NCI-H526 (cell line): ENCODE results near the gene SLN.
"Not testable (repeated sequence)": the region's sequence is repeated elsewhere in the genome, so short reads cannot be mapped to it uniquely, and the experiment has no call there.

Experiments used
- DNase-seq, 2 experiments: peaks; one replicate each; lab custom pipeline; 2025; lab: John Stamatoyannopoulos, UW

SLN gene

DNA sequence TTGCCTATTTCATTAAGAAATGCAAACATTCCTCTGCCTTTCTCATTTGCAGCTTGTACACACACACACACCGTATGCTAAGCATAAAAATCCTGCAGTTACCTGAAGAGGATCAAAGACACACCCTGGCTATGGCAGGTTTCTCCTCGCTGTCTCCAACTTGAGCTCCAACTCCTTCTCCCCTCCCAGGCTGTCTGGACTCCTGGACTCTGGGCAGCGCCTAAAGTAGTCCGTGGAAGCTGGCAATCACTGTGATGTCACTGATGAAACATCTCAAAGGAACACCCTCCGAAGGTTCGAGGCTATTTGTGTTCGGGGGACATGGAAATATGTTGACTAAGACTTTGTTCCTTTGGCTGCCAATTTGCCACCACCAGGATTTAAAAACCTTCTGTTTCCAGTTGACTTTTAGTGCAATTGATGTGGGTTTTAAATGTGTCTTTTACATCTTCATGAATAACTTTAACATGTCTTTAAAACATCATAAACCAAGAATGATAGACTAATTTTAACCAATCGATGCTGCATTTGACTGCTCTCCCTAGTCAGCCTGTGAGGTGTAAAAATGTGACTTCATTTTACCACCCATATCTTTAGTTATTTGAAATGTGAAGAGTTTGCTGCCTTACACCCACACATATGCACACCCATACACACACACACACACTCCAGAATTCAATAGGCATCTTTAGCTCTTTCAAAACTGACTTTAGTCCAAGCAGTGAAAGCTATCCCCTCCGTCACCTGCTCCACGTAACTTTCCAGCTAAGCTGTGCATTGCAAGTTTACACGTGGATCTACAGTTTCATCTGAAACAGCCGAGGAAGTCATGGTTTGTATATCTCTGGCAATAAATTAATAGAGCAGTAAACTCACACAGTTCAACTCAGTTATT is at the start of gene SLN:
Gene SLN, minus strand, starts transcription at position 196 of the 895 bp plus-strand sequence.
- DNase-seq, result no peak

DNA sequence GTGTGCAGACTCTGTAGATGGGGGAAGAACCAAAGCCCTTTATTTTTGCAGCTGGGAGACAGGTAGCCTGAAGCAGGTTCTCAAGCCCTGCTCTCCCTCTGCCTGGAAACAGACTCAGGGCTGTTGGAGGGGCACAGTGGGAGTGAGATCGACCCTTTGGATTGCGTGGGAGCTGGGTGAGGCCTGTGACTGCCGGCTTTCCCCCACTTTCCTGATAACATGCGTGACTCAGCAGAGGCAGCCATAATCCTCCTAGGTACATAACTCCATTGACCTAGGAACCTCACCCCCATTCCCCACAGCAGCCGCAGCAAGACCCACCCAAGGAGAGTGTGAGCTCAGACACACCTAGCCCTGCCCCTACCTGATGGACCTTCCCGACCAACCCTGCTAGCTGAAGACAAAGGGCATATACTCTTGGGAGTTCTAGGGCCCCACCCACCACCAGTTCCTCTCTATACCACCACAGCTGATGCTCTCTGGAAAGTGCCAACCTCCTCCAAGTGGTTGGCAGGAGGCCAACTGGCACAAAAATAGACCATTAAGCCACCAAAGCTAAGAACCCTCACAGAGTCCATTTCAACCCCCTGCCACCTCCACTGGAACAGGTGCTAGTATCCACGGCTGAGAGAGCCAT is 47.0 kb upstream of the SLN start:
- DNase-seq, result not testable (repeated sequence)

DNA sequence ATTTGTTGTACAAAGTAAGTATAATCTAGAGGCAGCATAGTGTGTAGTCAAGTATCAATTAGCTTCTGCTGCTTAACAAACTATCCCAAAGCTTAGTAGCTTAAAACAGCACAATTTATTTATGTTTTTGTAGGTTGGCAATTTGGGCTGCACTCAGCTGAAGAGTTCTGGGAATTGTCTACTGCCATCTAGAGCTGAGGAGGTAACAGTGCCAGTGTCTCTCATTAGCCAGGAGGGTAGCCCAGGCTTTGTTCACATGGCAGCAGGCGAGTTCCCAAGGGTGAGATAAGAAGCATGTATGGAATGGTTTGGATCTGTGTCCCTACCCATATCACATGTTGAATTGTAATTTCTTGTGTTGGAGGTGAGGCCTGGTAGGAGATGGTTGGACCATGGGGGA is 45.8 kb upstream of the SLN start:
- peak in 1 of 2 experiments; percentile 19 for DNase-seq

- DNase-seq, result no peak
These were observed 44.7 kb upstream of the SLN start for GRCh38 chr11:107756553-107756952.

- no peak for DNase-seq
These were observed 41.3 kb upstream of the SLN start for GRCh38 chr11:107752949-107753822.

- no peak for DNase-seq
These were observed 40.7 kb upstream of the SLN start for GRCh38 chr11:107752508-107752907.

DNA sequence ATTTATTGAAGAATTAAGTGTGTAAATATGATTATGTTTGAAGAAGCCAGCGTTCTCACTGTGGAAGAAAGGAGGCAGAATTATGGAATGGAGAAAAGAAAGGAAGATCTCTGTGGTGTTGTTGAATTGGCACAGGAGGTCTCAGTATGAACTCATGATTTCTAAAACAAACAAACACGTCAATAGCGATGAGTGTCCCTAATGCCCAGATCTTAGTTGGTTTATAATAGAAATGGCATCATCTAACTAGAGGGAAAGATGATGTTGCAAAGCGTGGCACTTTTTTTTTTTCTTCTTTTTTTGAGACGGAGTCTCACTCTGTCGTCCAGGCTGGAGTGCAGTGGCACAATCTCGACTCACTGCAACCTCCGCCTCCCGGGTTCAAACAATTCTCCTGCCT is 39.2 kb upstream of the SLN start:
- DNase-seq, result no peak

DNA sequence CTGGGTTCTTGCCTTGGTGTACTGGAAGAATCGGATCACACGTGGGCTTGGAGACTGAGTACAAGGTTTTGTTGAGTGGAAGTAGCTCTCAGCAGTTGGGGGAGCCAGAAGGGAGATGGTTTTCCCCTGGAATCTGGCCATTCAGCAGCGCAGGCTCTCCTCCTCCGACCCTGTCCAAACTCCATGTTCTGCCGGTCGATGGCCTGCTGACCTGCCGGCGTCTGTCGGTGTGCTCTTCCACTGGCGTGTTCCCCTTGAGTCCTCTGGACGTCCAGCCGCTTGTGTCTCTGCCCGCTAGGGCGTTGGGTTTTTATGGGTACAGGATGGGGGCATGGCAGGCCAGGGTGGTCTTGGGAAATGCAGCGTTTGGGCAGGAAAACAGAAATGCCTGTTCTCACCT is 38.5 kb upstream of the SLN start:
- no peak for DNase-seq

- DNase-seq, result no peak
These were observed 35.8 kb upstream of the SLN start for GRCh38 chr11:107747622-107748021.

DNA sequence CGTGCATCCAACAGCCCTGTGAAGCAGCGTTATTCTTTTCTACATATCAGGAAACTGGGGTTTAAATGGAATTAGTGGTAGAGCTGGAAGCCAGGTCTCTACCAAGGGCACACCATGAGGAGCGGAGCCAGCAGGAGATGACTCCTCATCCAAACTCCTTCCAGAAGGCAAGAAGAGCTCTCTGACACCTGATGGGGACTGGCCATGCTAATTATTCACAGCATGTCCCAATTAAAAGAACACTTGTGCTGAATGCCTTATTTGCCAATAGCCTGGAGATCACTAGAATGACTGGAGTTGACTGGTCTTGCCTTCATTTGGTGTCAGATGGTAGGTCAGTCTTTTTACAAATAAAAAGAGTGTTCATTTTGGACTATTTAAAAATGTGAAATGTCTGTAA is 32.9 kb upstream of the SLN start:
- no peak for DNase-seq

- DNase-seq, result no peak
These were observed 31.3 kb upstream of the SLN start for GRCh38 chr11:107743191-107743590.

DNA sequence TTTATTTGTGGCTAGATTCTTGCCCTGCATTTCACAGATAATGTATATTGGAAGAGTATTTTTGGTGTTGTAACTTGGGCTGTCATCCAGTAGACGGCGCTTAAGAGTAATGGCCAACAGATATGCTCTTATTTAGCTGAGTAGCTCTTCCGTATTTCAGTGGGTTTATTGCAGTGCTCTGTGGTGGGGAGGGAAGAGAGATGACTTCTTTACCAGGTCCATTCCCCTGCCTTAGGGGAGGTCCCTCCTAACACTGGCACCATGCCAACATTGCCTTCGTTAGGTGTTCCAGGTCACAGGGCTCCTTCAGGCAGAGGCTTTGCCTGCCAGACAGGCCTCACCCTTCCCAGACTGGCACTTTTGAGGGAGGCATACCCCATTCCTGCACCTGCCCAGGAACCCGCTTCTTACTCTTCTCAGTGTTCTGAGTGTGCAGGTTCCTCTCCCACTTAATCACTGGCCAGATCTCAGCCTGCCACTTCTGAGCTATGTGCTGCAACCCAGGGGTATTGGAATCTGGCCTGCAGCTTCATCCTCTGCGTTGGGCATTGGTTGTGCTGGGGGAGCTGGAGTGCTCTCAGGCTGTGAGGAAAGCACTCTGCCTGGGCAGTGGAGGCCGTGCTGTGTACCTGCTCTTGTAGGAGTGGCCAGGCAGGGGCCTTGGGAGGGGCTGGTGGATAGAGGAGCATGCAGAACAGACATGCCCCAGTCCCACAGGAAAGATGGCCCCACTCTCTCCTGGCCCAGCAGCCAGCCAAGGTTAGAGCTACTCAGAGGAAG is 29.4 kb upstream of the SLN start:
- peak; percentile 55 to 69 for DNase-seq

DNA sequence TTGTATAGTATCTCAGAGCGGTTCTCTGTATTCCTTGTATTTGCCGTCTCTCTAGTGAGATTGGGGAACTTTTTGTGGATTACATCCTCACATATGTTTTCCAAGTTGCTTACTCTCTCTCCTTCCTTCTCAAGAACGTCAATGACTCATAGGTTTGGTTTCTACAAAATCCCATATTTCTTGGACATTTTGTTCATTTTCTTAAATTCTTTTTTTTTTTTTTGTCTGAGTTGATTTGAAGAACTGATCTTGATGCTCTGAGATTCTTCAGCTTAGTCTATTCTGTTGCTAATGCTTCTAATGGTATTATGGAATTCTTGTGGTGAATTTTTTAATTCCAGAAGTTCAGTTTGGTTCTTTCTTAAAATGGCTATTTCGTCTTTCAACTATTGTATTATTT is 28.4 kb upstream of the SLN start:
- no peak for DNase-seq

- no peak for DNase-seq
These were observed 24.7 kb upstream of the SLN start for GRCh38 chr11:107736546-107736945.

DNA sequence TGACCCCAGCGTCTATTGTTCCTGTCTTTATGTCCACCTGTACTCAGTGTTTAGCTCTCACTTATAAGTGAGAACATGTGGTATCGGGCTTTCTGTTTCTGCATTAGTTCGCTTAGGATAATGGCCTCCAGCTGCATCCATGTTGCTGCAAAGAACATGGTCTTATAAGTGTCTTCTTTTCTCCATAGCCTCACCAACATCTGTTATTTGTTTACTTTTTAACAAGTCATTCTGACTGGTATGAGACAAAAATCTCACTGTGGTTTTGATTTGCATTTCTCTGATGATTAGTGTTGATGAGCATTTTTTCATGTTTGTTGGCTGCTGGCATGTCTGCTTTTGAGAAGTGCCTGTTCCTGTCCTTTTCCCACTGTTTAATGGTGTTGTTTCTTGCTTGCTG is 21.7 kb upstream of the SLN start:
- DNase-seq, result peak in 1 of 2 experiments; percentile 28

DNA sequence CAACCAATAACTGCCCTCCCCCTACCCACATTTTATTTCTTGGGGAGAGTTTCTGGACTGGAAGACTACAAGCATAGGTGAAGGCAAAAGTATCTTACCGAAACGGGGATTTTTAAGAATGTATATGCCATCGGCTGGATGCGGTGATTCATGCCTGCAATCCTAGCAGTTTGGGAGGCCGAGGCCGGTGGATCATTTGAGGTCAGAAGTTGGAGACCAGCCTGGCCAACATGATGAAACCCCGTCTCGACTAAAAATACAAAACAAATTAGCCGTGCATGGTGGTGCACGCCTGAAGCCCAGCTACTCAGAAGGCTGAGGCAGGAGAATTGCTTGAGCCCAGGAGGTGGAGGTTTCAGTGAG is 20.8 kb upstream of the SLN start:
- no peak for DNase-seq

GRCh38 chr11:107731941-107732688 is 20.3 kb upstream of the SLN start:
- DNase-seq, result no peak

DNA sequence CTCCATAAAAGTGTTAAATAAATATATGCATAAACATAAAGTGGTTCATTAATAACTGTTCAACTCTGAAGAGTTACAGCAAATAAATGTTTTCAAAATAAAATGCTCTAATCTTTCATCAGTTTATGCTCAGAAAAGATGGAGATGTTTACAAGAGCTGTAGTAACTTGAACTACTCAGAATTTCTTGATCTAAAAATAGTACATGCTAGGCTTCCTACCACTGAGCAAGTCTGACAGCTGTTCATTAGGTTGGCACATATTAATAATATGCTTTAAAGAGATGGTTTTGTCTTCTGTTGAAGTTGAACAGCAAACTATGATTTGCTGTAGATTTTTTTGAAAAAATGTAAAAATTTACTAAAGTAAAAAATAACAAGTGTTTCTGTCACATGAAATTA is 10.8 kb upstream of the SLN start:
- DNase-seq, result no peak

DNA sequence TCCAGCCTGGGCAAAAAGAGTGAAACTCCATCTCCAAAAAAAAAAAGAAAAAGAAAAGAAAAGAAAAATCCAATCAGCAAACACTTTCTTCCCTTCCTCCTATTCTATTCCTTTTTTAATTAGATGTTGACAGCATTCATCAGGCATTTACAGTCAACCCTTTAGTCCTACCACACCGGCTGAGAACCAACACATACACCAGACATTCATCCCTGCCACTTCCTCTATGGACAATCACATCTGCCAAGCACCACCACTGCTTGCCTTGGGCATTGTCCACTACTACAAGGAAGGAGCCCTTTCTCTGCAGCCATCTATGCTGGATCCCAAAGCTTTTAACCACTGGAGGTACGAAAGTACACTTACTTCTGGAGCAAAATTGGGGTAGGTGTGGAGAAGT is 9.4 kb upstream of the SLN start:
- no peak for DNase-seq

DNA sequence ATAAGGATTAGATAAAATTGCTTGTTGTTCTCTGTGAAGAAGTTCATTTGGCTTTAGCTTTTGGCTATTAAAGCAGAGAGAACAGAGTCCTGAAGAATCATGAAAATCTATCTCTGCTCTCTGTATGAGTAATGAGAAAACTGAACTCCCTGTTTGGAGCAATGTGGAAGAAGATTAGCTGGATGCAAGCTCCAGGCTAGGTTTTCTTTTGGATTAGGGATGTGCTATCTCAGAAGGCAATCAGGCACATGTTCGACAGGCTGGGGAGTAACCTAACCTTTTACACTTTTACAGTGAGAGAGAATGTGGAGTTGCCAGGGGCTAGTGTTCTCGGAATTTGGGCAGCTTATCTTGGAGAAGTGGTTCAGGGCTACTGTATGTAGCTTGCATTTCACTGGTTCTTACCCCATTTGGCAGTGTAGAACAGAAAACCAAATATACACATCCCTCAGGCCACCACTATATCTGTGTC is 8.5 kb upstream of the SLN start:
- no peak for DNase-seq
